ENCODE measurements around the gene SLC22A5.

DNA sequence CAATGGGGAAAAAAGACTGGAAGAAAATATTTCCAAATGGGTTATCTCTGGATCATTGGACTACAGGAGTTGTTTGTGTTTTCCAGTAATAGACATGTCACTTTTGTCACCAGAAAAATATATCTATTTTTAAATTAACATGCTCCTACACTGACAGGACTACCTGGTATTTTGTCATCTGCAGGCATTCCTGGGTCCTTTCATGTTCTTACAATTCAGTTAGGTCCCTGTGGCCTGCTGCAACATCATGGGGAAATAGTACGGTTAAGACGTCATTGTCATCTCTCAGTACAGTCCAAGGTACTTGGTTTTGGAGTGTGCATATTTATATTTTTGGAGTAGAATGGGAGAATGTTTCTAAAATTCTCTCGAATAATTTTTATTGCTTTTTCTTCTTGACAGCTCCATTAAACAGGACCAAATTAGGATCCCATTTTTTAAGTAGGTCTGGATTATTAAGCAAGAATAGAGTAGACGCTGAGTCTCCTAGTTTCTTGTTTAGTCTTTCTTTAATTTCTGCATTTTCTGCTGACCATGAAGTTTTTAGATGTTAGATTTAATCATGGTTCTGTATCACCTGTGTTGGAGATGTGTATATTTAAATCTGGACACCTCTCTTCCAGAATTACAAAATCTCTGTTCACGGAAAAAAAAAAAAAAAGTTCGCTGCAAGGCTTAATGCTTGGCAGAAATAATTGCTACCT is 46.9 kb downstream of the SLC22A5 start:
- TF ChIP-seq EZH2 (IDR thresholded peaks at IDR 0.05; ENCODE audit: borderline replicate concordance, low read depth, low read length, severe bottlenecking) (no peak), POLR2A (IDR thresholded peaks at IDR 0.05; ENCODE audit: low read depth, low read length) (no peak), MYC (IDR thresholded peaks at IDR 0.05; ENCODE audit: low read depth, low read length) (no peak), POLR2AphosphoS5 (IDR thresholded peaks at IDR 0.05; ENCODE audit: insufficient read depth, low read depth, low read length) (no peak), GATA2 (IDR thresholded peaks at IDR 0.05; ENCODE audit: insufficient read depth, insufficient read length, low read depth, low read length) (no peak), FOS (IDR thresholded peaks at IDR 0.05; ENCODE audit: borderline replicate concordance, insufficient read depth, low read length) (no peak)
- TF ChIP-seq, protein P1, sequence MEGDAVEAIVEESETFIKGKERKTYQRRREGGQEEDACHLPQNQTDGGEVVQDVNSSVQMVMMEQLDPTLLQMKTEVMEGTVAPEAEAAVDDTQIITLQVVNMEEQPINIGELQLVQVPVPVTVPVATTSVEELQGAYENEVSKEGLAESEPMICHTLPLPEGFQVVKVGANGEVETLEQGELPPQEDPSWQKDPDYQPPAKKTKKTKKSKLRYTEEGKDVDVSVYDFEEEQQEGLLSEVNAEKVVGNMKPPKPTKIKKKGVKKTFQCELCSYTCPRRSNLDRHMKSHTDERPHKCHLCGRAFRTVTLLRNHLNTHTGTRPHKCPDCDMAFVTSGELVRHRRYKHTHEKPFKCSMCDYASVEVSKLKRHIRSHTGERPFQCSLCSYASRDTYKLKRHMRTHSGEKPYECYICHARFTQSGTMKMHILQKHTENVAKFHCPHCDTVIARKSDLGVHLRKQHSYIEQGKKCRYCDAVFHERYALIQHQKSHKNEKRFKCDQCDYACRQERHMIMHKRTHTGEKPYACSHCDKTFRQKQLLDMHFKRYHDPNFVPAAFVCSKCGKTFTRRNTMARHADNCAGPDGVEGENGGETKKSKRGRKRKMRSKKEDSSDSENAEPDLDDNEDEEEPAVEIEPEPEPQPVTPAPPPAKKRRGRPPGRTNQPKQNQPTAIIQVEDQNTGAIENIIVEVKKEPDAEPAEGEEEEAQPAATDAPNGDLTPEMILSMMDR (IDR thresholded peaks at IDR 0.05; ENCODE audit: extremely low read depth in 1 of 2, insufficient read depth in 1 of 2, low read depth in 1 of 2, low read length in 2 of 2): no peak
- TF ChIP-seq, protein P2, sequence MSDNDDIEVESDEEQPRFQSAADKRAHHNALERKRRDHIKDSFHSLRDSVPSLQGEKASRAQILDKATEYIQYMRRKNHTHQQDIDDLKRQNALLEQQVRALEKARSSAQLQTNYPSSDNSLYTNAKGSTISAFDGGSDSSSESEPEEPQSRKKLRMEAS (IDR thresholded peaks at IDR 0.05; ENCODE audit: insufficient read depth, insufficient read length): no peak
